Stomach (tissue), 9 donors: Measurements from ENCODE around the gene EYA3. TPM values are rescaled to one million over a fixed set of nuclear protein-coding genes. Genes with fewer than 3 reads are reported as not detected.

ENCODE experiments used
- DNase-seq, 2 donors: peaks; one replicate each; pipeline versions ENCODE4 v3.0.0 to v3.0.0-alpha.2; 2013 to 2019
- H3K27ac ChIP-seq, 5 donors: fragments of 200-600 bp in 4 of 5; sonication (generic) in 4 of 5; one replicate each; pipeline ENCODE4 v1.5.1; 2013 to 2019; ENCODE audit warnings: mild to moderate bottlenecking in 1 of 5, moderate library complexity in 1 of 5
- H3K27me3 ChIP-seq, 3 donors: fragments of 200-600 bp; sonication (generic); one replicate each; pipeline ENCODE4 v1.5.1; 2017 to 2019; ENCODE audit warnings: mixed run types in 1 of 3
- H3K36me3 ChIP-seq, 4 donors: fragments of 200-600 bp; sonication (generic); 1 replicate in 3 of 4; 2 replicates in 1 of 4; pipeline ENCODE4 v1.5.1; 2016 to 2019
- H3K4me1 ChIP-seq, 4 donors: fragments of 200-600 bp; sonication (generic); one replicate each; pipeline ENCODE4 v1.5.1; 2016 to 2019
- H3K4me3 ChIP-seq, 4 donors: fragments of 200-600 bp; sonication (generic) in 3 of 4; one replicate each; pipeline ENCODE4 v1.5.1; 2016 to 2019; ENCODE audit warnings: mild to moderate bottlenecking in 1 of 4
- H3K9me3 ChIP-seq, 4 donors: fragments of 200-600 bp; sonication (generic); one replicate each; pipeline ENCODE4 v1.5.1; 2016 to 2019
- CTCF ChIP-seq, 7 experiments: fragments of 450-650 bp in 4 of 7; fragments of 200-600 bp in 3 of 7; sonication (generic) in 3 of 7; IDR thresholded peaks; one replicate each; pipeline ENCODE4 v1.5.1; 2016 to 2019; ENCODE audit warnings: antibody characterized with exemption in 7 of 7, control low read depth in 2 of 7, mild to moderate bottlenecking in 1 of 7
- EP300 ChIP-seq: sonication (generic); formaldehyde crosslinking; IDR thresholded peaks from one replicate; pipeline ENCODE4 v1.6.1; 2017; ENCODE audit warnings: antibody characterized with exemption
- POLR2A ChIP-seq, 4 donors: fragments of 450-650 bp; IDR thresholded peaks; one replicate each; pipeline ENCODE4 v1.6.1; 2016; ENCODE audit warnings: antibody characterized with exemption in 4 of 4, control low read depth in 2 of 4, mild to moderate bottlenecking in 1 of 4, moderate library complexity in 1 of 4
- POLR2AphosphoS5 ChIP-seq, 3 donors: sonication (generic); formaldehyde crosslinking; IDR thresholded peaks; one replicate each; pipeline ENCODE4 v1.6.1; 2016; ENCODE audit warnings: antibody characterized with exemption in 3 of 3
- WGBS, 5 donors: extraction: QIAGEN DNeasy Blood & Tissue Kit in 3 of 5; methylation state at CpG; one replicate each; pipeline versions ENCODE4 v1.1.5 to v1.1.7; 2013 to 2018; 5-methylcytosine and 5-hydroxymethylcytosine counted together
- intact Hi-C: fragments of 100-400 bp; cut with DNase I; formaldehyde crosslinking; loops from one replicate; pipeline ENCODE4 v1.15.1; 2023; ENCODE audit warnings: low total_unique reads
- polyA plus RNA-seq, 3 donors: library from polyadenylated mRNA; stranded (reverse); fragments of 200-250 nt; gene quantifications; one replicate each; pipeline ENCODE4 v1.2.3, GENCODE V29; 2013
- total RNA-seq, 5 donors: library from RNA; depleted of rRNA; stranded (reverse); fragments of >200 nt; gene quantifications; one replicate each; pipeline versions ENCODE4 v1.1.0 to v1.2.3, GENCODE V29; 2014 to 2016
- donor health status: healthy with polysubstance abuse.
- donor health status: Bipolar disorder and iron deficiency.
- donor health status: healthy.

The EYA3 gene
- total and polyA plus RNA-seq, 8 donors = 2.9 to 38.2 (median 12.5) TPM

- intact Hi-C loops = no loop called here
Observed at GRCh38 chr1:27959792-27960603, 128.4 kb downstream of the EYA3 start, which contains the start of gene XKR8. XKR8 (plus strand) TSS chr1:27959973; CDS start chr1:27960070, 97 bp downstream.

GRCh38 chr1:27958513-27958912, 129.9 kb downstream of the EYA3 start:
- Histone ChIP-seq H3K27ac (peak overlapping the region in 2 of 5 donors; percentile 92 to 94), H3K27me3 (no peaks in the 10 kb centered on the region), H3K4me1 (peaks cover 24 to 39% (median 28%) of the 10 kb centered on the region in 4 donors), H3K9me3 (no peaks in the 10 kb centered on the region), H3K4me3 (no peak overlapping the region), H3K36me3 (peaks cover 2 to 11% (median 7%) of the 10 kb centered on the region in 4 donors)
- intact Hi-C loops = no loop called here
- no peak for DNase-seq
- no peak for TF ChIP-seq EP300
- TF ChIP-seq CTCF (IDR thresholded peaks at IDR 0.05) = no peak
- TF ChIP-seq POLR2AphosphoS5 (IDR thresholded peaks at IDR 0.05) = no peak
- TF ChIP-seq POLR2A (IDR thresholded peaks at IDR 0.05) = no peak
- WGBS, 5 donors = 95 to 98% (median 97%) methylated on average over 18 to 26 of the region's 26 CpGs

More at GRCh38 chr1:27959792-27960603, 128.4 kb downstream of the EYA3 start, which contains the start of gene XKR8:
- peak; percentile 88 to 95 for DNase-seq
- H3K4me1 ChIP-seq = peaks cover 24 to 37% (median 28%) of the 10 kb centered on the region in 4 donors
- WGBS, 5 donors = 3 to 6% (median 4%) methylated on average over 7 to 68 of the region's 68 CpGs
- peak within 1 kb of the TSS; percentile 92 to 99 (median 94) for H3K27ac ChIP-seq
- H3K4me3 ChIP-seq = peak within 1 kb of the TSS; percentile 56 to 84 (median 80)
- no peaks in the 10 kb centered on the region for H3K9me3 ChIP-seq
- no peaks in the 10 kb centered on the region for H3K27me3 ChIP-seq
- peaks cover 16 to 26% (median 22%) of the 10 kb centered on the region in 4 donors for H3K36me3 ChIP-seq
- TF ChIP-seq CTCF (IDR thresholded peaks at IDR 0.05) (peak in 5 of 7 experiments; percentile 18 to 52 (median 38)), POLR2A (IDR thresholded peaks at IDR 0.05) (no peak), POLR2AphosphoS5 (IDR thresholded peaks at IDR 0.05) (peak in 2 of 3 donors; percentile 60 to 83)

GRCh38 chr1:27957655-27958054, 130.8 kb downstream of the EYA3 start:
- Histone ChIP-seq H3K27ac (no peak overlapping the region), H3K9me3 (no peaks in the 10 kb centered on the region), H3K27me3 (no peaks in the 10 kb centered on the region), H3K36me3 (peaks cover 0 to 2% (median 0%) of the 10 kb centered on the region in 4 donors), H3K4me1 (peaks cover 24 to 48% (median 28%) of the 10 kb centered on the region in 4 donors), H3K4me3 (no peak overlapping the region)
- intact Hi-C loops = no loop called here
- WGBS, 5 donors = 82 to 86% (median 84%) methylated on average over 5 of the region's 5 CpGs
- no peak for DNase-seq
- TF ChIP-seq EP300 = no peak

GRCh38 chr1:27956761-27957160, 131.6 kb downstream of the EYA3 start:
- H3K36me3 ChIP-seq = no peaks in the 10 kb centered on the region
- 79 to 87% (median 84%) methylated on average over 6 of the region's 6 CpGs for WGBS, 5 donors
- peaks cover 22 to 43% (median 26%) of the 10 kb centered on the region in 4 donors for H3K4me1 ChIP-seq
- no peak for TF ChIP-seq EP300
- TF ChIP-seq CTCF (IDR thresholded peaks at IDR 0.05) = no peak
- no peak for TF ChIP-seq POLR2A (IDR thresholded peaks at IDR 0.05)
- TF ChIP-seq POLR2AphosphoS5 (IDR thresholded peaks at IDR 0.05) = no peak
- no peak overlapping the region for H3K4me3 ChIP-seq
- DNase-seq = no peak
- no peaks in the 10 kb centered on the region for H3K9me3 ChIP-seq
- H3K27ac ChIP-seq = no peak overlapping the region
- intact Hi-C loops = no loop called here
- no peaks in the 10 kb centered on the region for H3K27me3 ChIP-seq
